ENCODE measurements around the gene AAR2.

Gene AAR2

DNA sequence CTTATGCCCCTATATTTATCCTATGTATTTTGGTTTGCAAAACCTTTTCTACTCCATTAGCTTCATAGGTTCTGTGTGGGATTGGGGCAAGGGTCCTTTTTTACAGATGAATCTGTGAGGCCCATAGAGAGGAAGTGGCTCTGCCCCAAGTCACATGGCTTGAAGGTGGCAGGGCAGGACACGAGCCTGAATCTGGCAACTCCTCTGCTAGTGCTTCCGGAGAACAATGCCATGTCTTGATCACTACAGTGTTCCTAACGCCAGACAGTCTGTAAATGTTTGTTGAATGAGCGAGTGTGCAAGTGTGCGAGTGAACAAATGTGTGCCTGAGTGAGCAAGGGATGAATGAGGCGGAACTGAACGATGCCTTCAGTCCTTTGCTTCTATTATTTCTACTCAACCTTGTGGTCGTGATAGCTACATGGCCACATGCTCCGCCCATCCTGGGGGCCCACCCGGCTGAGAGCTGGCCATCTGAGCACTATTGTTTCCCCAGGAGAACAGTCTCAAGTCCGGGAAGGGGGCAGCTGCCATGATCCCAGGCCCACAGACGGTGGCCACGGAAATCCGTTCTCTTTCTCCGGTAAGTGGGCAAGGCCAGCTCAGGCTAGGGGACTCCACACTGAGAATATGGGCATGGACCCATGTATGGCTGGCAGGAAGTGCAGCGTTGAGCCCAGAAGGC is 17.8 kb upstream of the AAR2 start:
- no peak for DNase-seq

DNA sequence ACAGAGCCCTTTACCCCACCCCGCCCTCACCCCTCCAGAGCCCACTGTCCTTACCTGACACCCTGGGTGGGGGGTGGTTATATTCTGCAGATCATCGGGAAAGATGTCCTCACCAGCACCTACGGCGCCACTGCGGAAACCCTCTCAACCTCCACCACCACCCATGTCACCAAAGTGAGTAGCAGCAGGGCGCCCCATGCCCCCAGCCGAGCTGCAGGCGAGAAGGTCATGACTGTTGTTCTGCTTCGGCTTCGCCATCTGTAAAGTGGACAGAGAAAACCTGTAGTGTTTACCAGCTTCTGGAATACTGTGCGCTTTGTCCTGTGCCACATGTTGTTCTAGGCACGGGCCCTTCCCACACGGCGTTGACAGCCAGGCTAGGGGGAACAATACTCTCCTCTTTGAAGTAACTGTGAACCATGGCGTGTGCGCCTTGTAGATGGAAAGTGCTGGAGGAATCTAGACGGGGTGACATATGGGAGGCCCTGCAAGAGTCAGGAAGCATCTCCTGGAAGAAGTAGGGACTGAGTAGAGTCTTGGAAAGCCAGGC is 16.5 kb upstream of the AAR2 start:
- DNase-seq: no peak

DNA sequence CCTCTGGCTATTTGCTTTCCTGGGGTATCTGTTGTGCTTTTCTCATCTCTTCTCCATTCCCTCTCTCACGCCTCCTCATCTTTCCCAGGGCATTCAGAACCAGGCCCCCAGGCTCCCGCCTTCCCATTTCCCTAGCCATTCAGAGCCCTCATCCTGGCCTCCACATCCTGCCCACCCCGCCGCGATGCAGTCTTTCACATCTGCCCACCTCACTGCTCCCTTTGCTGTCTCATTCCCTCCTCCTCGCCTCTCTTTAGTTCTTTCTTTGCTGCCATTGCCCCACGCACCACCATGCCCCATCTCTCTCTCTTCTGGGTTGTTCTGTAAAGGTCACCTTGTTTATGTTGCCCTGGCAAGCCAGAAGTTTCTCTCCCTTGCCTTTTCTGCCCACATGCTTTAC is 10.6 kb upstream of the AAR2 start:
- no peak for DNase-seq

DNA sequence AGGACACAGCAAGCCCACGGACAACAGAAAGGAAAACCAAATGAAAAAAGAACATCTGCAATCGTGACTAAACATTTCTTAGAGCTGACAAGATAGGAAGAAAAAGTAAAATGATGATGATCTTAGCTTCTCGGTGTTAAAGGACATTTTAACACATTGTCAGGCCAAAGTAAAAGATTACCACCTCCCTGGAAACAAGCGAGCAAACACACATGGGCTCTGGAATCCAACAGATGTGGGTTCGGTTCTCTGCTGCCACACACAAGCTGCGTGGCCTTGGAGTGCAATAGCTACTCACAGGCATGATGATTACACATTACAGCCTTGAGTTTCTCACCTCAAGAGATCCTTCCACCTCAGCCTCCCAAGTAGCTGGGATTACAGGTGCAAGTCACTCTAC is 7.5 kb upstream of the AAR2 start:
- no peak for DNase-seq

DNA sequence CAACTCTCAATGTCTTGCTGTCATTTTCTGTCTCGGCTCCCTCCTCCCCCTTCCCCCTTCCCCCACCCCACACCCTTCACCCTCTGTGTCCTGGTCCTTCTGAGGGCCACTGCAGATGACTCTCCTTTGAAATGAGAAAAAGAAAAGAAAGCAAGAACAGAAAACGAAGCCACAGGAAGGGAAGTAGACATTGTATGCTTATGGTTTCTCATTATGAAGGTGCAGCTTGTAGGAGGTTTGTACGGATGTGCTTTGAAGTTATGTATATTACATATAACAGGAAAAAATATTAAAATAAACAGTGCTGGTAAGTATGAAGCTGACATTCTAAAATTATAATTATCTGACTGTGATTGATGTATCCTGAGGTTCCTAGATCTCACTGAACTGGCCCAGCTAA is 6.3 kb upstream of the AAR2 start:
- no peak for DNase-seq

DNA sequence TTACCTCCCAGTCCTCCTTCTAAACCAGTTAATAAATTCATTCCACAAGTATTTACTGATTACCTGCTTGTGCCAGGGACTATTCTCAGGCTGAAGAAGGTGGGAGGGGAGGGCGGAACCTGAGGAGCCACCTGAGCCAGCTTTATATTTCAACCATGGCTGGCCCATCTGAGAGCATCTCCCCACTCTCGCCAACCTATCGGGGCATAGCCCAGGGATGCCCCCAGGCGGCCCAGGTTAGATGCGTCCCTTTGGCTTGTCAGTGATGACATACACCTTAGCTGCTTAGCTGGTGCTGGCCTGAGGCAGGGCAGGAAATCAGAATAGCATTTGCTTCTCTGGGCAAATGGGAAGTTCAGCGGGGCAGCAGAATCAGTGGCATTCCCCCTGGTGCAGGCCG is 4.9 kb upstream of the AAR2 start:
- DNase-seq: no peak

DNA sequence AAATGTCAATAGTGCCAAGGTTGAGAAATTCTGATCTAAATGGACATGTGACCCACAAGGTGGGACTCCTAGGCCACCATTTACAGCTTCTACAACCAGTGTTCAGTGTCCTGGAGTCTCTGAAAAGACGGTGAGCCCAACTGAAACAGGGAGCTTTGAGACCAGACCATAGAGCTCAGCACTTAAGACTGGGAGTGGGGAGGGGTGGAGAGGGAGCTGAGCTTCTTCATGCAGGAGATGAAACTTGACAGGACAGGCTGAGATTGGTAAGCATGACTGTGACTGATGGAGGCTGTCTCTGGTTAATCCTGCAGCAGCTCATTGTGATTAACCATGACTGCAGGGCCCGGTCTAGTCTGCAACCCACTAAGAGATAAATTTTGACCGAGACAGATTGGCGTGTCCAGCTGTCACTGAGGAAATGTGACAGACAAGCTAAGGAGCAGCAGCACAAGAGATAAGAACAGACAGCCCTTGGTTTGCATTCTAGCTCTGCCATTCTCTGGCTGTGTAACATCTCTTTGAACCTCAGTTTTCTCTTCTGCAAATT is 1.4 kb upstream of the AAR2 start:
- no peak for DNase-seq

DNA sequence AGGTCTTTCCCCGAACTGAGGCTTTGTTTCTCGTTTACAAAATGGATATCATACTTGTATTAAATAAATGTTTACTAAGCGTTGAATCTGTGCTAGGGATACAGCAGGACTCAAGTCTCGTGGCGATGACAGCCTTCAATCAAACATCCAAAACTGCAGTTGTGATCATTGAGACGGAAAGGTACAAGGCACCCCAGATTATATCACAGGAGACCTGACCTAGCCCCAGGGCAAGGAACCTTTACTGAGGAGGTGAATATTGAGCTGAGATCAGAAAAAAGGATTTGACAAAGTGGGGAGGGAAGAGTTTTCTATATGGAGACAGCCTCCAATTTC is 476 bp downstream of the AAR2 start:
- no peak for DNase-seq

DNA sequence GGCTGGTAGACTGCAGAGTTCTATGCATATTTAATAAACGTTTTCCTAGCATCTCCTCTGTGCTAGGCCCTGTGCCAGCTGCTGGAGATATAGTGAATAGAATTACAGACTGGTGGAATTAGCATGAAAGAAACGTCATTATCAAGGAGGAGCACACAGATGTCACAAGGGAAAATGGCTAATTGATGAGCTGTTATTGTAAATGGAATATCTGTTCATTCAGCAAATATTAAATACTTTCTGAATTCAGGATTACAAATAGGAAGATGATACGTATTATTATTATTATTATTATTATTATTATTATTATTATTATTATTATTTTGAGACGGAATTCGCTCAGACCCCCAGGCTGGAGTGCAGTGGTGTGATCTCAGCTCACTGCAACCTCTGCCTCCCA is 1.2 kb downstream of the AAR2 start:
- no peak for DNase-seq

DNA sequence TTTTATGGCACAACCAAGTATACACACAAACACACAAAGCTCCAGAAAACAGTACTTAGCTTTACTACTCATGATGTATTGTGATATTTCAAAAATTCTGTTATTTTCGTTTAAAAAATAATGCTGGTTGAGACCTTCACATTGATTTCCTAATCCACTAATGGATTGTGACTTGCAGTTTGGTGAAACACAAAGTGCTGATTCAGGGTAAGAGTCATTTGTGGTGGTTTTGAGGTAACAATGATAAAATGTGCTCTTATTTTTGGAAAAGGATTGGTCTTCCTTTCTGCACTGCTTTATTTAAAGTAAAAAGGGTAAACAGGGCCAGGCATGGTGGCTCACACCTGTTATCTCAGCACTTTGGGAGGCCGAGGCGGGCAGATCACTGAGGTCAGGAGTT is 1.9 kb downstream of the AAR2 start:
- no peak for DNase-seq

DNA sequence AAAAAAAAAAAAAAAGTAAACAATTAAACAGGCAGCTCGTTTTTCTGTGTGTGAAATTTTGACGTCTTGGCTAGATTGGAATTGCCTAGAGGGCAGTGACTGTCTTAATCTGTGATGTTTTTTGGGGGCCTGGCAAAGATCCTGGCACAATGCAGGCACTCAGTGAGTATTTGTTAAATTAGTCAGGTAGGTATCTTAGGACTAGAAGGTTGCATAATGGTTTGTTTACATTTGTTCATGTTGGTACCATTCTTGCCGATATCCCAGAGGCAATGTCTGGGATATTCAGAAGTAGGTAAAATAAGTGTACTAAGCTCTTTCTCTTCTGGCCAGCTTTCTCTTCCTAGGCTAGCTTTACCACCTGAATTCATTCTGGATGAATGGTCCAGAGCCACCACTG is 2.5 kb downstream of the AAR2 start:
- no peak for DNase-seq

DNA sequence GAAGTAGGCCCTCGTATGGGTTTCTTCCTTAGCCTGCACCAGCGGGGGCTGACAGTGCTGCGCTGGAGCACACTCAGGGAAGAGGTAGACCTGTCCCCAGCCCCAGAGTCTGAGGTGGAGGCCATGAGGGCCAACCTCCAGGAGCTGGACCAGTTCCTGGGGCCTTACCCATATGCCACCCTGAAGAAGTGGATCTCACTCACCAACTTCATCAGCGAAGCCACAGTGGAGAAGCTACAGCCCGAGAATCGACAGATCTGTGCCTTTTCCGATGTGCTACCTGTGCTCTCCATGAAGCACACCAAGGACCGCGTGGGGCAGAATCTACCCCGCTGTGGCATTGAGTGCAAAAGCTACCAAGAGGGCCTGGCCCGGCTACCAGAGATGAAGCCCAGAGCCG is 3.8 kb downstream of the AAR2 start:
- no peak for DNase-seq

DNA sequence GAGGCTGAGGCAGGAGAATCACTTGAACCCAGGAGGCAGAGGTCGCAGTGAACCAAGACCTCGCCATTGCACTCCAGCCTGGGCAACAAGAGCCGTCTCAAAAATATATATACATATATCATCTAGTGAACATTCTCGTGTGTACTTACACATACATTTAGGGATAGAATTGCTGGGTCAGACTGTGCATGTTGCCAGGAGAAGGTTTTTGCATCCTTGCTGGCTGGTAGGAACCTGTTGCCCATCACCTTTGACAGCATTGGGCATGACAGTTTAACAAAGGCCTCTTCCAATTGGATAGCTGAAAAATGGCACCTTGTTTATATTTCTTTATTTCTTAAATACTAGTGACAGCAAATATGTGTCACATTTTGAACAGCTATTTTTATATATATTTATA is 5.4 kb downstream of the AAR2 start:
- no peak for DNase-seq

DNA sequence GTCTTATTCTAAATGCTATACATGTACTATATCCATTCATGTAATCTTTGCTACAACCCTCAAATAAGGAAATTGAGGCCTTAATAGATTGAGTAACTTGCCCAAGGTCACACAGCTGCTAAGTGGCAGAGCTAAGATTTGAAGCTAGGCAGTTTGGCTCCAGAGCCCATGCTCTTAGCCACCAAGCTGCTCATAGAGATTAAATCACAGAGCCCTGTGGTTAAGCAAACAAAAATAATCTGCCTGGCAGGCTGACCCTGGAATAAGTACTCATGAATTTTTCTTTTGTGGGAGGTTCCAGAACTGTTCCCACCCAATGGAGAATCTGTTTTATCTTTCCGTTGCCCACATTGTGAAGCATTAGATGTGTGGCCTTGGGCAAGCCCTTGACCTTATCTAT is 7.4 kb downstream of the AAR2 start:
- no peak for DNase-seq

DNA sequence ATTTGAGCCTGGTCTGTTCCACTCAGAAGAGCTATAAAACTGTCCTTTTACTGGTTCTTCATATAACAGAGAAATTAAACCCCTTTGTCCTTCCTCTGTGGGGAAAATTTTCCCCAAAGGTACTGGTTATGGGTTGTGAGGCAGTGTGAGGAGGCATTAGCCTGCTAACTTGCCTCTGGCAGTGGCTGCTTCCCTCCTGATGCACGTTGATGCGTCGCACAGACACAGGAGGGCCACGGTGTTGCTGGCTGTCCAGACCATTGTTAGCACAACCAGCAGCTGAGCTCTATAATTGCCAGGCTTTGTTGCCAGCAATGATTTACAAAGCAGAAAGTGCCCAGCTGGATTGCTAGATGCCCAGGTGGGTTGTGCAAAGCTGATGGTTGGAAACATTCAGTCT is 10.1 kb downstream of the AAR2 start:
- no peak for DNase-seq

DNA sequence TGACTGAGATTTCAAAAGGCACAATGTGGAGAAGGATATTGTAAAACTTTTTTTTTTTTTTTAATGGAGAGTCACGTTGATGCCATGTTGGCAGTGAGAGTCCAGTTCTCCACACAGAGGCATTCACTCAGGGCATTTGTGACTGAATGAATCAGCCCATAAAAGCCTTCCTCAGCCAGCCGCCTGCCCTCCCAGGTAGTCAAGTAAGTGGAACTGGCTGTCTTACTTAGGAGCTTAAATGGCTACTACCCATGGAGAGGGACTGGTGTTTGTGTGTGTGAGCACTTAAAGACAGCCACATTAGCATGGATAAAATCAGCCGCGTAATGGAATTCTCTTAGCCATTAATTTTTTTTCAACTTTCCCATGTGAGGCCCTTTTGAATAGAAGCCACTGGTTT is 12.6 kb downstream of the AAR2 start:
- DNase-seq: no peak

DNA sequence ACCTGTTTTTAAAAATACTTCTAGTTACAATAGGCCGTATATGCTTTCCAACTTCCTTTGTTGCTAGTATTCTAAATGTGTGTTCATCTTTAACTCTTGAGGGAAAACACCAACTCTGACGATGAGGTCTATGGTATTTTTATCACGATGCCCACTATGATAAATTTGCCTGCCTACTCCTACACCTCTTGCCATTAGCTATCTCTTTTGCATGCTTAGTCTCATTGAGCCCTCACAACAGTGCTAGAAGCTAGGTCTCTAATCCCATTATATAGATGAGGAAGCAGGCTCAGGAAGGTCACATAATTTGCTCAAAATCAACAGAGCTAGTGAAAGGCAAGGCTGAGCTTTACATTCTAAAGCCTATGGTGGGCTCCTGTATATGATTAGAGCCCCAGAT is 13.2 kb downstream of the AAR2 start:
- no peak for DNase-seq

DNA sequence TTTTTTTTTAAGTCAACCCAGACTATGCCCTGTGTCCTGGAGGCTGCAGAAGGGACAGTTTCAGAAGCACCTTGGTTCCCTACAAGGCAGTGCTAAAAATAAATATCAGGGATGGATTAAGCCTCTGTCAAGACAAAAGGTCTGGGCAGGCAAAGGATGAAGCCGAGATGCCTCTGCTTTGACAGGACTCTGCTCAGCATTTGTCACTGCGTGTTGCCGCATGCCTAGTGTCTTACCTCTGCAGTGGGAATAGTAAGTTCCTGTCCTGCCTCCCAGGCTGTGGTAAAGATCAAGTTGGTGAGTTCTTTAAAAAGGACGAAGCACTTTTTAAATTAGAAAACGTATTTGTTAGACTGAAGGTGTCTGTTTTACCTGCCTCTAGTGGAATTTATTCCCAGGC is 15.1 kb downstream of the AAR2 start:
- DNase-seq: no peak

DNA sequence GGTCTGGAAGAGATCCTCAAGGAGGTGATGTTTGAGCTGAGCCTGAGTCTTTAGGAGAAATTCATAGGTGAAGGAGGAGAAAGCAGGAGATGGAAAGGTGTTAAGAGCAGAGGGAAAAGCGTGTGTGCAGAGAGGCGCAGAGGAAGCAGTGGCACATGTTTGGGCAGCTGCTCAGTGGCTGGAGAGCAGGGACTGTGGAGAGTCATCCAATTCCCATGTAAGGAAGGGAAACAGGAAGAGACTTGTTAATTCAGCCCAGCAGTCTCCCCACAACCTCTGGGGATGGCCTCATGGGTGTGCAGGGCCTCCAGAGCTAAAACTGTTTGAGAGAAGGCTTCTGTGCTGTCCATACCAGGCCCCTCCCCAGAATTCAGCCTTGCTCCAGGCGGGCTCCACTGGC is 16.2 kb downstream of the AAR2 start:
- no peak for DNase-seq

DNA sequence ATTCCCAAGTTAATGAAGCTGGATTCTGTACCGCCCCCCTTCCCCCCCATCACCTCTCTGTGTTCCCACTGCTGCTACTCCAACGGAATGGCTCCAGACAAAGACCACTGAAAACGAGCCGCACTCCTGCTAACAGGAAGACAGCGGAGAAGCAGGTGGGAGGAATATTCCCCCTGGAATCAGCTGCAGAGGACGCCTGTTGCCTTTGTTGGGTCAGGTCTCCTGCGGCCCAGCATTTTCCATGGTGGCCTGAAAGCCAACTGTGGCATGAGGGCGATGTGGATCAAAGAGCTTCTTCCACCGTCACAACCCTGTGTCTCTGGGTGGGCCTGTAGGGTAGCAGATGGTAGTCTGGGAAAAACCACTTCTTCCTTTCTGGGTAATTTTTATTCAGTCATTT is 16.8 kb downstream of the AAR2 start:
- no peak for DNase-seq

DNA sequence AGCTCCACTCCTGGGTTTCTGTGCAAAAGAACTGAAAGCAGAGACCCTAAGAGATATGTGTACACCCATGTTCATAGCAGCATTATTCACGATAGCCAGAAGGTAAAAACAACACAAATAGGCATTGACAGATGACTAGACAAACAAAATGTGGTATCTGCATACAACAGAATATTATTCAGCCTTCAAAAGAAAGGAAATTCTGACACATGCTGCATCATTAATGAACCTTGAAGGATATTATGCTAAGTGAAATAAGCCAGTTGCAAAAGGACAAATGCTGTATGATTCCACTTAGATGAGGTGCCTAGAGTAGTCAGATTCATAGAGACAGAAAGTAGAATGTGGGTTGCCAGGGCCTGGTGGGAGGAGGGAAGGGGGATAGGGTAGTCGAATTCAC is 17.8 kb downstream of the AAR2 start:
- DNase-seq: no peak

DNA sequence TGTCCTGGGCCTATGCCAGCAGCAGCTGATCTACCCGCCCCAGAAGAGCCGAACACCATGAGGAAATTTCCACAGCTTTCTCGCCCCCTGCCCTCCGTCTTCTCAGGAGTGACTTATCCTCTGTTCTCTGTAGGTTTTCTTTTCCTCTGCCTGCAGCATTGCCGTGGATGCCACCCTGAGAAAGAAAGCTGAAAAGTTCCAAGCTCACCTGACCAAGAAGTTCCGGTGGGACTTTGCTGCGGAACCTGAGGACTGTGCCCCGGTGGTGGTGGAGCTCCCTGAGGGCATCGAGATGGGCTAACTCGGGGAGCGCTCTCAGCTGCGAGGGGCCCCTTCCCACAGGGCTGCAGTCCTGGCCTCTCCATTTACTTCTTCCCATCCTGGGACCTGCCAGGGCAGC is 19.2 kb downstream of the AAR2 start:
- no peak for DNase-seq

DNA sequence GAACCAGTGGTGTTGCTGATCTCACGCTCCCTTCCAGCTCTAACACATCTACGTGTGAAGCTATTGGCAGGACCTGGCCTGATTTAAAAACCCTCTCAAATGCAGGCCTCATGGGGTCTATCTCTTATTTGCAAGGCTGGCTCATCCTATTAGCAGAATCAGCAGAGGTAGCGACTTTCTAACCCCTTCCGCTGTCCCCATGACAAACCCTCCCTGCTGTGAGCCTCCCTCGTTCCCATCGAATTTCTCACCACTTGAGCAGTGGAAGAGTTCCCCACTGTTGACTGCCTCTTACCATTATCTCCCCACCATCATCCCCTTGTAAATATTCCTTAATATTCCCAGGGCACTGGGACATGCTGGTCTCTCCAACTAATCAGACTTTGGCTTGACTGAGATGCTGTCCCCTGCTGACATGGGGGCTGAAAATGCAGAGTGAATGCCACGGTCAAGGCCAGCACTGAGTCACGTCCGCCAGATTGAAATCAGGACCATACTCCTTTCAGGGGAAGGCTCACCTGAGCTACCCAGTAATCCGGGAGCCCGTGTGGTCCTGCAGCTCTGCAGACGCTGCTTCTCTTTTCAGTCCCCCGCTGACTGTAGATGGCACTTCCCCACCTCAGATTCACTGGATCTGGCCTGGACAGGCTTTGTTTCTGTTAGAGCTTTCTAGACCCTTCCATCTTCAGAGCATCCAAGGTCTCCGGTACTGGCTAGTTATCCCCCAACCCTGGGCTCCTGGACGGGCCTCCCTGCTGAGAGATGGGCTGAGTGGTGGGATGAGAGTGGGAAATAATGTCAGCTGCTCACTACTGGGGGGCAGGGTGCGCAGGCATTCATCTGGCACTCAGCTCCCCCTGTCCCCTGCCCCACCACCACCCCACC is 23.1 kb downstream of the AAR2 start:
- DNase-seq: no peak

DNA sequence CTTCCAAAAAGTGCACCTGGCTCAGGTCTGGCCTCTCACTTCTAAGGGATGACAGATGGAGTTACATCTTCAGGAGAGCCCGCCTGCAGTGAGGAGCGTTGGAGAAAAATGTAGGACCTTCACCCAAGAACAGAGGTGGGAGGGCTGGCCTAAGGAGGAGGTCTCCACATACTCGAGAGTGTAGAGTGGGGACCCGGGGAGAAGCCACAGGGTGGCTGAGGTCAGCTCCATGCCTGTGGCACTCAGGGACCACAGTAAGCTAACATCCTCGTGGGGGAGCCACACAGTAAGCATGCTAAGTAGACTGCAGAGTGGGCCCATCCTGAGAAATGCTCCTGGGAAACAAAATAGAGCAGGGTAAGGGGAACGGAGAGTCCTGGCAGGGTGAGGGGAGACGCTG is 24.0 kb downstream of the AAR2 start:
- DNase-seq: no peak
